Activated naive CD8-positive, alpha-beta T cell treated with anti-CD3 and anti-CD28 coated beads for 36 hours (primary cell): ENCODE measurements around the gene GLYATL2. TPM values are rescaled to one million over a fixed set of nuclear protein-coding genes. Genes with fewer than 3 reads are reported as not detected.

Source experiments
- total RNA-seq, 2 experiments: library from RNA; stranded (reverse); gene quantifications; one replicate each; pipeline ENCODE4 v1.2.3, GENCODE V29; 2021

GLYATL2 gene
- total RNA-seq, 2 experiments from 2014 or later: not detected

Other genes starting within 250 kb of the GLYATL2 start
- gene CNTF, start 222.0 kb downstream of the GLYATL2 start, total RNA-seq: 1 to 10 TPM; 3.3 TPM
- gene GLYAT, start 112.8 kb downstream of the GLYATL2 start, total RNA-seq: not detected
- 1 to 10 TPM in 1 of 2 experiments, under 1 TPM in 1; 0.52 to 1.3 TPM for gene GLYATL1, start 94.8 kb upstream of the GLYATL2 start, total RNA-seq
- gene GLYATL1B, start 241.6 kb upstream of the GLYATL2 start, total RNA-seq: not detected